ENCODE data around the gene OSTC. TPM values are rescaled to one million over a fixed set of nuclear protein-coding genes. Genes with fewer than 3 reads are reported as not detected.

The OSTC gene
- polyA plus RNA-seq, 1 experiment: 320 TPM

- POLR2A ChIA-PET: no interaction called here
- H3K4me3 ChIP-seq (ENCODE audit: low read depth, low read length): no peak overlapping the region
- no peaks in the 10 kb centered on the region for H3K9me3 ChIP-seq (ENCODE audit: control insufficient read depth, insufficient read depth, low read length)
- TF ChIP-seq CTCF (IDR thresholded peaks at IDR 0.05; ENCODE audit: low read depth, low read length): no peak
- H3K27me3 ChIP-seq (ENCODE audit: control insufficient read depth, insufficient read depth, low read length): peaks cover 7% of the 10 kb centered on the region
- CTCF ChIA-PET: interaction anchor here (1.1 to 1.9 kb wide), 2 partner anchors 621 to 711 kb away, joined by 3 to 7 read pairs; no protein-coding TSS in a partner anchor
- DNase-seq (ENCODE audit: low read depth, low spot score): no peak
- no peak overlapping the region for H3K27ac ChIP-seq (ENCODE audit: low read depth, low read length)
These were observed 44.0 kb downstream of the OSTC start for GRCh38 chr4:108694423-108694822.

DNA sequence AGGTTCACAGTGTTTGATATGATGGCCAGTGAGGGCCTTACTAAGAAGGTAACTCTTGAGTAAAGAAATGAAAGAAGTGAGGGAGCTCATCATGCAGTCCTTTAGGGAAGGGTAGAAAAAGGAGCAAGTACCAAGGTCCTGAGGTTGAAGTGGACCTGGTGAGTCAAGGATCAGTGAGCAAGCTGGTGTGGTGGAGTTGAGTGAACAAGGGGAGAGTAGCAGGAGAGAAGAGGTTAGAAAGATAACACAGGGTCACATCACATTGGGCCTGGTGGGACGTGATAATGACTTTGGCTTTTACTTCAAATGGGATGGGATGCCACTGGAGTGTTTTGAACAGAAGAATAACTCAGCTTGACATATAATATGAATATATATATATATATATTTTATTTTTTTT, 44.7 kb downstream of the OSTC start:
- DNase-seq (ENCODE audit: low read depth, low spot score): no peak
- TF ChIP-seq CTCF (IDR thresholded peaks at IDR 0.05; ENCODE audit: low read depth, low read length): no peak
- Histone ChIP-seq H3K9me3 (ENCODE audit: control insufficient read depth, insufficient read depth, low read length) (no peaks in the 10 kb centered on the region), H3K4me3 (ENCODE audit: low read depth, low read length) (no peak overlapping the region), H3K27ac (ENCODE audit: low read depth, low read length) (no peak overlapping the region), H3K27me3 (ENCODE audit: control insufficient read depth, insufficient read depth, low read length) (peaks cover 7% of the 10 kb centered on the region)
- ChIA-PET POLR2A (no interaction called here), CTCF (interaction anchor here (1.9 kb wide), 1 partner anchor 711 kb away, joined by 7 read pairs; no protein-coding TSS in a partner anchor)

- H3K27me3 ChIP-seq (ENCODE audit: control insufficient read depth, insufficient read depth, low read length): peaks cover 7% of the 10 kb centered on the region
- DNase-seq (ENCODE audit: low read depth, low spot score): no peak
- no peak overlapping the region for H3K4me3 ChIP-seq (ENCODE audit: low read depth, low read length)
- no peak overlapping the region for H3K27ac ChIP-seq (ENCODE audit: low read depth, low read length)
- CTCF ChIA-PET: no interaction called here
- no peak for TF ChIP-seq CTCF (IDR thresholded peaks at IDR 0.05; ENCODE audit: low read depth, low read length)
- H3K9me3 ChIP-seq (ENCODE audit: control insufficient read depth, insufficient read depth, low read length): no peaks in the 10 kb centered on the region
- POLR2A ChIA-PET: no interaction called here
These were observed 45.8 kb downstream of the OSTC start for GRCh38 chr4:108696160-108696559.

- ChIA-PET POLR2A (no interaction called here), CTCF (interaction anchor here (0.6 kb wide), 1 partner anchor 18 kb away, joined by 8 read pairs; no protein-coding TSS in a partner anchor)
- Histone ChIP-seq H3K27me3 (ENCODE audit: control insufficient read depth, insufficient read depth, low read length) (peaks cover 7% of the 10 kb centered on the region), H3K4me3 (ENCODE audit: low read depth, low read length) (no peak overlapping the region), H3K27ac (ENCODE audit: low read depth, low read length) (no peak overlapping the region), H3K9me3 (ENCODE audit: control insufficient read depth, insufficient read depth, low read length) (no peaks in the 10 kb centered on the region)
- DNase-seq (ENCODE audit: low read depth, low spot score): no peak
- TF ChIP-seq CTCF (IDR thresholded peaks at IDR 0.05; ENCODE audit: low read depth, low read length): no peak
These were observed 49.8 kb downstream of the OSTC start for GRCh38 chr4:108700081-108700757.

DNA sequence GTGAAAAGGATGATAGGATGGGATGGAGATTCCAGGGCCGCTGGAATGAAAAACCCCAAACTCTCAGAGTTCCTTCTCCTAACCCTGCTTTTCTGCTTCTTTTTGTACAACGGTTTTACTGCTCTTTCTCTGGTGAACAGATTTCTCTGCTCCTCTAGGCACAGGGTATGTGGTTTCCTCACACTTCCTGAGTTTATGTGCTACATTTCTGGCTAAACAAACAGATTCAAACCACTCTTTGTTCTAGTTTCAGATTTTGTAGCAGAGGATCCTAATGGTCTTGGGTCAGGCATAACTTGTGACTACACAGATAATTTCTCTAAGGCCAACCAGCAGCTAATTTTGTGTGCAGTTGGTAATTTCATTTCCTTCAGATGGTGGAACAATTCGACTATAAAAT, 52.6 kb downstream of the OSTC start:
- Histone ChIP-seq H3K9me3 (ENCODE audit: control insufficient read depth, insufficient read depth, low read length) (no peaks in the 10 kb centered on the region), H3K27ac (ENCODE audit: low read depth, low read length) (no peak overlapping the region), H3K4me3 (ENCODE audit: low read depth, low read length) (no peak overlapping the region), H3K27me3 (ENCODE audit: control insufficient read depth, insufficient read depth, low read length) (no peaks in the 10 kb centered on the region)
- DNase-seq (ENCODE audit: low read depth, low spot score): no peak
- POLR2A ChIA-PET: no interaction called here
- CTCF ChIA-PET: no interaction called here
- TF ChIP-seq CTCF (IDR thresholded peaks at IDR 0.05; ENCODE audit: low read depth, low read length): no peak
